NAMALWA (cell line): ENCODE measurements around the gene ANGPTL3.

Experiments used
- DNase-seq: peaks from one replicate; pipeline ENCODE4 v3.0.0-alpha.2; 2015; ENCODE audit warnings: low spot score

ANGPTL3 gene

DNA sequence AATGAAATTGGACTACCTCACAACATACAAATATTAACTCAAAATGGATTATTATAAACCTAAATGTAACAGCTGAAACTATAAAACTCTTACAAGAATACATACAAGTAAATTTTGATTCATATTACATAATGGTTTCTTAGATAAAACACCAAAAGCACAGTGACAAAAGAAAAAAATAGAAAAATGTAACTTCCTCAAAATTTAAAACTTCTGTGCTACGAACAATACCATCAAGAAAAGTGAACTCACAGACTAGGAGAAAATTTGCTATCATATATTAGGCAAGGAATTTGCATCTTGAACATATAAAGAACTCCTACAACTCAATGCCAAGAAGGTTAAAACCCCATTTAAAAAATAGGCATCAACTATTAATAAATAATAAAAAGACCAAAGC is 31.2 kb downstream of the ANGPTL3 start:
- no peak for DNase-seq

DNA sequence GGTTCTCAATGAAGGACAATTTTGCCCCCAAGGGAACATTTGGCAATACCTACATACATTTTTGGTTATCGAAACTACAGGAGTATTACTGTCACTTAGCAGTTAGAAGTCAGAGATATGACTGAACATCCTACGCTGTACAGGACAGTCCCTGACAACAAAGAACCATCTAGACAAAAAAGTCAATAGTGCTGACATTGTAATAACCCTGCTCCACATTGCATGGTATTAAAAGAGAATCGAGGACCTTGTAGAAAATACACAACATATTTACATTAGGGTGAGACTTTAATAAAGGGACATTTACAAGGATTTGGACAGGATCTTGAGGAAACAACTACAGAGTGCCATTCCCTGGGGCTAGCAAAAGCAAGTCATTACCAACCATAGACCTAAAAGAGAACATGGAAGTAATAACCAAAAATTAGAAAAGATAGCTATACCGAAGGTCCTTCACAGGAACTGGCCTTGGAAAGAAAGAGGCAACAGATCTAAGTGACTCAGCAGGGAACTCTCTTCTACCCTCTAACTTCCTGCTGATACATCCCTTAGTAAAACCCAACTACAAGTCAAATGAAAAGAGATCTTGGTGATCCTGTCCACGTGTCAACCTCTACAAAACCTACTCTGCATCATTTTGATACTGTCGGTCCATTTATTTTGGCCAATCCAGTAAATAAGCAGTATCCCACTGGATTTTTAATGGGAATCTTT is 40.2 kb downstream of the ANGPTL3 start:
- DNase-seq: no peak

DNA sequence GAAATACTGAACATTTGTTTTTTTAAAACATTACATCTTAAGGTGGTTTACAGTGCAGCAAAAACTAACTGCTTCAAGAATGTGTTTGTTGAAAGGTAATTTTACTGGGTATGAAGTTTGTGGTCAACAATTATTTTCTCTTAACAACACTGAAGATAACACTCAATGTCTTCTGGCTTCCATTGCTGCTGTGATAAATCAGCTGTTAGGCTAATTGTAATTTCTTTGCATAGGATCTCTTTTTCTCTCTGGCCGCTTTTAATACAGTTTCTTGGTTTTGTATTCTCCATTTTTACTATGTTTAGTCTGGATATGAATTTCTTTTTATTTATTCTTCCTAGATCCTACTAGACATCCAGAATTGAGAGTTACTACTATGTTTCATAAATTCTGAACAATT is 46.0 kb downstream of the ANGPTL3 start:
- DNase-seq: no peak

DNA sequence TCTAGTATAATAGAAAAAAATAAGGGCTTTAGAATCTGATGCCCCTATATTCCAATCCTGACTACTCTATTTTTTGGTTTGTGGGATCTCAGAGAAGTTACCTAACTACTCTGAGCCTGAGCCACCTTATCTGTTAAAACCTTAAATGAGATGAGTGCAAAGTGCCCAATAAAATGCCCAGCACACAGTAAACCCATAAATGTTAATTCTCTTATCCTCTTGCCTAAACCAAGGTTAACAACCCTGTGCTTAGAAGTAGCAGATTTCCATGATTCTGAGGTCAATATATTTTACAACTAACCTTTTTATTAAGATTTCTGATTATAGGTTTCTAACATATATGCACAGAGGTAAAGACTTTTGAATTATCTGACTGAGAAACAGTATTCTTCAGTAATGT is 55.1 kb downstream of the ANGPTL3 start:
- no peak for DNase-seq

DNA sequence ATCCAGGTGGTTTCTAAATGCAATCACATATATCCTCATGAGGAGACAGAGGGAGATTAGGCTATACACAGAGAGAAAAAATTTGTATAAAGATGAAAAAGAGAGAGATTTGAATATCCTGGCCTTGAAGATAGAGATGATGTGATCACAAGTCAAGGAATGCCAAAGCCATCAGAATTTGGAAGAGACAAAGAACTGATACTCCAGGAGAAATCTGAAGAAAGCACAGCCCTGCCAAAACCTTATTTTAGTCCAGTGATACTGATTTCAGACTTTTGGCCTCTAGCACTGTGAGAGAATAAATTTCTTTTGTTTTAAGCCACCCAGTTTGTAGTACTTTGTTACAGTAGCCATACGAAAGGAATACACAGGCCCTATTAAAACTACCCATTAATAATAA is 57.4 kb downstream of the ANGPTL3 start:
- DNase-seq: no peak
